Esophagus muscularis mucosa (tissue), 4 donors: ENCODE data around the gene RHBDD3. TPM values are rescaled to one million over a fixed set of nuclear protein-coding genes. Genes with fewer than 3 reads are reported as not detected.
A peak's percentile ranks its signal among the peaks of the same experiment; 100 is the strongest.

Experiments used
- DNase-seq: peaks from one replicate; pipeline ENCODE4 v3.0.0-alpha.2; 2017; ENCODE audit errors: extremely low spot score
- H3K27ac ChIP-seq, 4 donors: fragments of 200-600 bp; sonication (generic); replicated peaks in 1 of 4; 1 replicate in 3 of 4; 2 replicates in 1 of 4; pipeline ENCODE4 v1.5.1; 2016 to 2019; ENCODE audit warnings: mild to moderate bottlenecking in 1 of 4
- H3K27me3 ChIP-seq, 4 donors: fragments of 200-600 bp; sonication (generic); one replicate each; pipeline versions ENCODE4 v1.5.1 to v1.6.0; 2016 to 2019
- H3K36me3 ChIP-seq, 4 donors: fragments of 200-600 bp; sonication (generic); one replicate each; pipeline ENCODE4 v1.5.1; 2016 to 2019
- H3K4me1 ChIP-seq, 4 donors: fragments of 200-600 bp; sonication (generic); one replicate each; pipeline ENCODE4 v1.5.1; 2016 to 2019
- H3K4me3 ChIP-seq, 4 donors: fragments of 200-600 bp; sonication (generic); 1 replicate in 2 of 4; 2 replicates in 2 of 4; pipeline ENCODE4 v1.5.1; 2016 to 2019; ENCODE audit warnings: mild to moderate bottlenecking in 4 of 4, moderate library complexity in 1 of 4
- H3K9me3 ChIP-seq, 4 donors: fragments of 200-600 bp; sonication (generic); 1 replicate in 3 of 4; 2 replicates in 1 of 4; pipeline ENCODE4 v1.5.1; 2016 to 2019
- CTCF ChIP-seq, 3 experiments: fragments of 200-600 bp in 2 of 3; fragments of 450-650 bp in 1 of 3; sonication (generic) in 2 of 3; IDR thresholded peaks; one replicate each; pipeline ENCODE4 v1.5.1; 2017 to 2019; ENCODE audit warnings: antibody characterized with exemption in 3 of 3, mild to moderate bottlenecking in 2 of 3, moderate library complexity in 1 of 3
- EP300 ChIP-seq: sonication (generic); formaldehyde crosslinking; IDR thresholded peaks from one replicate; pipeline ENCODE4 v1.6.1; 2017; ENCODE audit warnings: antibody characterized with exemption
- POLR2A ChIP-seq: fragments of 450-650 bp; IDR thresholded peaks from one replicate; pipeline ENCODE4 v1.6.1; 2017; ENCODE audit warnings: antibody characterized with exemption, moderate library complexity, mild to moderate bottlenecking, low read depth
- POLR2AphosphoS5 ChIP-seq, 2 donors: sonication (generic); formaldehyde crosslinking; IDR thresholded peaks; one replicate each; pipeline ENCODE4 v1.6.1; 2017; ENCODE audit warnings: antibody characterized with exemption in 2 of 2
- WGBS: methylation state at CpG from one replicate; pipeline ENCODE4 v1.1.5; 2018; 5-methylcytosine and 5-hydroxymethylcytosine counted together
- intact Hi-C: fragments of 100-400 bp; cut with DNase I; formaldehyde crosslinking; loops from one replicate; pipeline ENCODE4 v1.15.1; 2023
- total RNA-seq, 4 donors: library from RNA; depleted of rRNA; stranded (reverse); fragments of >200 nt; gene quantifications; one replicate each; pipeline versions ENCODE4 v1.1.0 to v1.2.1, GENCODE V29; 2016

The RHBDD3 gene
- total RNA-seq, 4 donors from 2014 or later = 12.6 to 23.5 (median 20.7) TPM

GRCh38 chr22:29231971-29232959, 35.5 kb downstream of the RHBDD3 start:
- intact Hi-C loops = no loop called here
- Histone ChIP-seq H3K9me3 (peaks cover 0 to 2% (median 0%) of the 10 kb centered on the region in 4 donors), H3K27me3 (no peaks in the 10 kb centered on the region), H3K27ac (no peak overlapping the region), H3K36me3 (no peaks in the 10 kb centered on the region), H3K4me1 (peaks cover 0 to 10% (median 4%) of the 10 kb centered on the region in 4 donors), H3K4me3 (no peak overlapping the region)
- TF ChIP-seq CTCF (IDR thresholded peaks at IDR 0.05) (no peak), POLR2A (no peak), POLR2AphosphoS5 (IDR thresholded peaks at IDR 0.05) (no peak), EP300 (no peak)
- WGBS = 72% methylated on average over 16 of the region's 22 CpGs
- no peak for DNase-seq

- H3K36me3 ChIP-seq = no peaks in the 10 kb centered on the region
- H3K4me1 ChIP-seq = peaks cover 3 to 10% (median 7%) of the 10 kb centered on the region in 4 donors
- peaks cover 0 to 2% (median 0%) of the 10 kb centered on the region in 4 donors for H3K9me3 ChIP-seq
- 87% methylated on average over 5 of the region's 19 CpGs for WGBS
- TF ChIP-seq POLR2AphosphoS5 (IDR thresholded peaks at IDR 0.05) (no peak), EP300 (no peak)
- DNase-seq = no peak
- no peaks in the 10 kb centered on the region for H3K27me3 ChIP-seq
- no peak overlapping the region for H3K4me3 ChIP-seq
- no peak overlapping the region for H3K27ac ChIP-seq
- intact Hi-C loops = no loop called here
These were observed 36.6 kb downstream of the RHBDD3 start for GRCh38 chr22:29230972-29231875.

- H3K27ac ChIP-seq = peak overlapping the region; percentile 35 to 41 (median 38)
- WGBS = 94% methylated on average over 10 of the region's 11 CpGs
These were observed 41.3 kb downstream of the RHBDD3 start for GRCh38 chr22:29226351-29226981.

GRCh38 chr22:29225422-29226090, 42.2 kb downstream of the RHBDD3 start:
- Histone ChIP-seq H3K36me3 (no peaks in the 10 kb centered on the region), H3K4me3 (no peak overlapping the region), H3K27ac (peak overlapping the region; percentile 32 to 41 (median 37)), H3K9me3 (no peaks in the 10 kb centered on the region), H3K4me1 (peaks cover 11 to 33% (median 31%) of the 10 kb centered on the region in 4 donors), H3K27me3 (no peaks in the 10 kb centered on the region)
- no peak for DNase-seq
- TF ChIP-seq CTCF (IDR thresholded peaks at IDR 0.05) (no peak), POLR2A (no peak), POLR2AphosphoS5 (IDR thresholded peaks at IDR 0.05) (peak; percentile 34 to 38), EP300 (no peak)
- WGBS = 42% methylated on average over 9 of the region's 16 CpGs
- intact Hi-C loops = no loop called here

More at GRCh38 chr22:29226351-29226981, 41.3 kb downstream of the RHBDD3 start:
- intact Hi-C loops = no loop called here
- Histone ChIP-seq H3K27me3 (no peaks in the 10 kb centered on the region), H3K36me3 (no peaks in the 10 kb centered on the region), H3K4me3 (no peak overlapping the region), H3K9me3 (no peaks in the 10 kb centered on the region), H3K4me1 (peaks cover 11 to 32% (median 29%) of the 10 kb centered on the region in 4 donors)
- DNase-seq = no peak
- TF ChIP-seq EP300 (no peak), POLR2AphosphoS5 (IDR thresholded peaks at IDR 0.05) (no peak), CTCF (IDR thresholded peaks at IDR 0.05) (no peak), POLR2A (no peak)
